Epidermal melanocyte (primary cell): ENCODE data around the gene CALY.

ENCODE experiments used
- DNase-seq: peaks from one replicate; pipeline ENCODE4 v3.0.0; 2011; ENCODE audit warnings: low spot score; ENCODE audit not compliant: insufficient read length

Gene CALY

DNA sequence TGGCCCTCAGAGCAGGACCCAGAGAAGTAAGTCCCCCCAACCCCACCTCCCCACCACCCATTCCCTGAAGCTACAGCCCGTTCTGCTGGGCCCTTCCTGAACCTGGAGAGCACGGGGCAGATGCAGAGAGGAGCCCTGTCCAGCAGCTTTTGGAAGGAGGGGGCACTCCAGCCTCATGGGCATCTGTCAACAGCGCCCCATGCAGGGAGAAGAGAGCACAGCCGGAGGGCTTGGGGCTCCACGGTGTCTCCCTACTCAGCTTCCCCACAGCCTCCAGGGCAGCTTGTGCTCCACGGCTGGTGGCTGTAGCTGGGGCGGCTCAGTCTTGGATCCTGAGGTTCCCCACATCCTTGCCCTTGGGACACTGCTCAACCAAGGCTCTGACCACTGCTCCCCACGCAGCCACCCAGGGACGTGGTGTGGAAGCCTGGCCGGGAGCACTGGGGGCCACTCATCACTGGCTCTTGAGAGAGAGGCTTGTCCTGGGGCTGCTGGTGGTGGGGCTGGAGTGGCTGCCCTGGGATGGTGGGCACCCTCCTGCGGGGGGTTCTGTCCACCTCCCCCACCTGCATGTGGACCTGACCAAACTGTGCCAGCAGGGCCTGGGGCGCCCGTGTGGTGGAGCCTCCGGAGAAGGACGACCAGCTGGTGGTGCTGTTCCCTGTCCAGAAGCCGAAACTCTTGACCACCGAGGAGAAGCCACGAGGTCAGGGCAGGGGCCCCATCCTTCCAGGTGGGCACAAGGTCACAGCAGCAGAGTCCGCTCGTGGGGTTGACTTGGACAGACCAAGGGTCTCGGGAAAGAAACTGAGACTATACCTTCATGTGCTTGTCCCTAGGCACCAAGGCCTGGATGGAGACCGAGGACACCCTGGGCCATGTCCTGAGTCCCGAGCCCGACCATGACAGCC lies 15.0 kb upstream of the CALY start:
- no peak for DNase-seq

GRCh38 chr10:133350950-133351329 lies 14.2 kb upstream of the CALY start:
- DNase-seq, result no peak

DNA sequence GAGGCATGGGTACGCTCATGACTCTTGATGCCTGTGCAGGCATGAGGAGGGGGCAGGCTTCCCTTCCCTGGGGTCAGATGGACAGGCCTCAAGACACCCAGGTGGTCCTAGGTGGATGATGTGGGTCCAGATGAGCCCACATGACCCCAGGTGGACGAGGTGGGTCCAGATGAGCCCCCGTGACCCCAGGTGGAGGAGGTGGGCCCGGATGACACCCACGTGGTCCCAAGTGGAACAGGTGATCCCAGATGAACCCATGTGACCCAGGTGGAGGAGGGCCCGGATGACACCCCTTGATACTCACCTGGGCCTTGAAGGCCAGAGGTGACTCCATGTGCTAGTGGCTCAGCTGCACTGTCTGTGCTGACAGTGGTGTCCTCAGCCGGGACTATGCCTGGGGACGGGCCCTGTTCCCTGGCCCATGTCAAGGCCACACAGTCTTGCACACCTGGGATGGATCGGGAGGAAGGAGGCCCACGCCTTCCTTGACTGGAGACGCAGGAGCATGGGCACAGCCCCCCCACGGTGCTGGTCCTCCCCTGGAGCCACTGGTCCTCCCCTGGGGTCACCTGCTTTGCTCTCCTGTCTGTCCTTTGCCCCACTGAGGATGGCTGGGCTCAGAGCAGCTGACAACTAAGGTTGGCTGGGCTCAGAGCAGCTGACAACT lies 13.7 kb upstream of the CALY start:
- DNase-seq, result no peak

DNA sequence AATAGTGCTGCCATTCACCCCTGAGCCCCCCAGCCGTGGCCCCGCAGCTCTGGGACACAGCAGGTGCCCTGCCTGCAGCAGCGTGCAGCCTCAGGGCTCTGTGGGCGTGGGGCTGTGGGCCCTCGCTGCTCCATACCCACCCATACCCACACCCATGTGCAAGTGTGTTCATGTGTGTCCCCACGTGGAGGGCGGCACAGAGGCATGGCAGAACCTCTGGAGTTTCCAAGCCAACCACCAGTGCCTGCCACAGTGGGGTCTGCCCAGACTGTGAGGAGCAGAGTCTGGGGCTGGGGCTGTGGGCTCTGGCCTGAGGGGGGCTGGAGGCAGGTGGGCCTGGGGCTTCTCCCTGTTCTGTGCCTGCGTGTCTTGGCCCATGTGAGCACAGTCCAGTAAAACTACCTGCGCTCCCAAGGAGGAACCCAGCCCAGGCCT lies 12.9 kb upstream of the CALY start:
- no peak for DNase-seq

- no peak for DNase-seq
These were observed 12.5 kb upstream of the CALY start for GRCh38 chr10:133349160-133349568.

DNA sequence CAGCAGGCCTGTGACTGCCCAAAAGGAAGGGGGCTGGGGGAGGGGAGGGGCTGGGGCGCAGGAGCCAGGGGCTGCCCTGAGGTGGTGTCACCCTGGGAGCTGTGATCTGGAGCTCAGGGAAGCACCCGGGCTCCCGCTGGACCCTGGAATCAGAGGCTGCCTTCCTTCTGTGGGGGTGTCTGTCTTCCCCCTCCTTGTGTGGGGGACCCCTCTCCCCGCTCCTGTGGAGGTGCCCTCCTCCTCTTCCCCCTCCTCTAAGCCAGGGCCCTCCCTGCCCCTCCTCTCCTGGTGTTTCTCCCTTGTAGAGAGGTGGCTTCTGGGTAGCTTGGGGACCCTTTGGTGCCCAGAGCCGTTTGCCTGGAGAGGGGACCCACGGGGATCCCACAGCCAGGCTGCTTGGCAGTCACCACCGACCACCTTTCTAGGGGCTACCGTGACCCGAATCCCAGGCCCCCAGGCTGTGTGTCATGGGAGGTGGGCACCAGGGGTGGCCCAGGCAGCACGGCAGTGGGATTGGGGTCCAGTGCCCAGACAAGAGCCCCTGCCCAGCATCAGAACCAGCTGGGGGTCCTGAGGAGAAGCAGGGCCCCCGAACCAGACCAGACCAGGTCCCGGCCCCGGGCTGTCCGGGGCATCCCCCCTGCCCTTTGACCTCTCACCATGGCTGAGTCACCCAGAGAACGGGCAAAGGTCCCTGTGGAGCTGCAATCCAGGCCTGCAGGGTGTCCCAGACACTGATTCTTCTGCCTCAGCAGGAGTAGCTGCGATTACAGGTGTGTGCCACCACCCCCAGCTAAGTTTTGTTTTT lies 11.2 kb upstream of the CALY start:
- DNase-seq, result no peak

DNA sequence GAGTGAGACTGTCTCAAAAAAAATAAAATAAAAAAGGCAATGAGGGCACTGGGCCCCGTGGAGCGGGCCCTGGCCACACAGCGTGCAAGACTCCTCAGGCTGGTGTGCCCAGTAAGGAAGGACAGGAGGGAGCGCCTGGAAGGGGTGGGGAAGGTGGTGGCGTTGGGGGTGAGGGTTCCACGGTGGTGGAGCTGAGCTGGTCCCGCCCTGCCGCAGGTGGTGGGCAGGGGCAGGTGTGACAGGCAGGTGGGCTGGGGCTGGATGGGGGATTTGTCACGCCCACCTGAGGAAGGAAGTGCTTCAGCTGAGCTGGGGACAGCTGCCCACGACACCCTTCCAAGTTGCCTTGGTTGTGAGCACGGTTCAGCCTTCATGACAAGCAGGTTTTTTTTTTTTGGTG lies 9.7 kb upstream of the CALY start:
- no peak for DNase-seq

DNA sequence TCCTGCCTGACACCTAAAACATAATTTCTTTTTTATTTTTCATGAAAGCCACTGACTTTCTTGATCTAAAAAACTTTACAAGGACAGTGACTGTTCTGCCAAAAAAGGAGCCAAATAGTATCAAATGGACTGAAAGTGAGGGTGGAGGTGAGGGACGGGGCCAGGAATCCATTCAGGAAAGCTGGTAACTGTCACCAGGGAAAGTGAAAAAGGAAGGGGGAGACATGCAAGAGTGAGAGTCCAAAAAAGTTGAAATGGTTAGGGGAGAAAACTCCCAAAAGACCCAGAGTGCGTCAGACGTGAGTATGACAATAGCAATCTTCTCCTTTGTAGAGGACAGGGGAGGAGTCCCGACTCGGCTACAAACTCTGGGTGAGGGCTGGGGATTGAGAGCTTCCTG lies 7.5 kb upstream of the CALY start:
- DNase-seq, result no peak

DNA sequence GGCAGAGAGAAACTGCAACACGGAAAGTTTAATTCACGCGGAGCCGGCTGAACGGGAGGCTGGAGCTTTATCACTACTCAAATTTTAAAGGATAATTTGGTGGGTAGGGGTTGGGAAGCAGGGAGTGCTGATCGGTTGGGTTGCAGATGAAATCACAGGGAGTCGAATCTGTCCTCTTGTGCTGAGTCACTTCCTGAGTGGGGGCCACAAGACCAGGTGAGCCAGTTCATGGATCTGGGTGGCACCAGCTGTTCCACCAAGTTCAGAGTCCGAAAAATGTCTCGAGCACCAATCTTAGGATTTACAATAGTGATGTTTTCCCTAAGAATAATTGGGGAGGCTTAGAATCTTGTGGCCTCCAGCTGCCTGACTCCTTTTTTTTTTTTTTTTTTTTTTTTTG lies 6.9 kb upstream of the CALY start:
- no peak for DNase-seq

- DNase-seq, result no peak
These were observed 6.2 kb upstream of the CALY start for GRCh38 chr10:133342942-133343341.

- no peak for DNase-seq
These were observed 5.3 kb upstream of the CALY start for GRCh38 chr10:133341983-133342382.

- DNase-seq, result no peak
These were observed 3.1 kb upstream of the CALY start for GRCh38 chr10:133339708-133340380.

DNA sequence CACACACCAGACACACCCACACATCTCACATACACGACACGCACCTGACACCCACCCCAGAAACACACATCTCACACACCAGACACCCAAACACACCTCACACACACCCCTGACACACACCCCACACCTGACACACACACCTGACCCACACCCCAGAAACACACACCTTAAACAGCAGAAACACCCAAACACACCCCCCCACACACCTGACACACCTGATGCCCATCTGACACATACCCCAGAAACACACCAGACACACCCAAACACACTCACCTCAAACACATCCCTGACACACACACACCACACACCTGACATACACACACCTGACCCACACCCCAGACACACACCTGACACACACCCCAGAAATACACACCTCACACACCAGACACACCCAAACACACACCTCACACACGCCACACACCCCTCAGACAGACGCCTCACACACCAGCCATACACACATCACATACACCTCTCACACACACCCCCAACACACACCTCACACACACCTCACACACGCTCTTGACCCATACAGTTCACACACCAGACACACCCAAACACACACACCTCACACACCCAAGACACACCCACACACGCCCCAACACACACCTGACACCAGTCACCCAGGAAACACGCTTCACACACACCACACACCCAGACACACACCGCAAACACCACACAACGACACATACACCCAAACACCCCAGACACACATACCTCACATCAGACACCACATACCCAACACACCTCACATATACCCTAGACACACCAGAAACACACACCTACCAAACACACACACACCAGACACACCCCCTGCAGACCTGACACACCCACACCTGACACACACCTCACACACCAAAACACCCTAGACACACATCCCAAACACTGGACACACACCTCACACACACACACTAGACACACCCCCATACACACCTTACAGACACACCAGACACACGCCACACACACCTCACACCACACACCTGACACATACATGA lies 1.7 kb upstream of the CALY start:
- DNase-seq, result no peak

GRCh38 chr10:133337370-133337725 lies 652 bp upstream of the CALY start:
- DNase-seq, result no peak

- DNase-seq, result no peak
These were observed 549 bp downstream of the CALY start for GRCh38 chr10:133336118-133336576.

DNA sequence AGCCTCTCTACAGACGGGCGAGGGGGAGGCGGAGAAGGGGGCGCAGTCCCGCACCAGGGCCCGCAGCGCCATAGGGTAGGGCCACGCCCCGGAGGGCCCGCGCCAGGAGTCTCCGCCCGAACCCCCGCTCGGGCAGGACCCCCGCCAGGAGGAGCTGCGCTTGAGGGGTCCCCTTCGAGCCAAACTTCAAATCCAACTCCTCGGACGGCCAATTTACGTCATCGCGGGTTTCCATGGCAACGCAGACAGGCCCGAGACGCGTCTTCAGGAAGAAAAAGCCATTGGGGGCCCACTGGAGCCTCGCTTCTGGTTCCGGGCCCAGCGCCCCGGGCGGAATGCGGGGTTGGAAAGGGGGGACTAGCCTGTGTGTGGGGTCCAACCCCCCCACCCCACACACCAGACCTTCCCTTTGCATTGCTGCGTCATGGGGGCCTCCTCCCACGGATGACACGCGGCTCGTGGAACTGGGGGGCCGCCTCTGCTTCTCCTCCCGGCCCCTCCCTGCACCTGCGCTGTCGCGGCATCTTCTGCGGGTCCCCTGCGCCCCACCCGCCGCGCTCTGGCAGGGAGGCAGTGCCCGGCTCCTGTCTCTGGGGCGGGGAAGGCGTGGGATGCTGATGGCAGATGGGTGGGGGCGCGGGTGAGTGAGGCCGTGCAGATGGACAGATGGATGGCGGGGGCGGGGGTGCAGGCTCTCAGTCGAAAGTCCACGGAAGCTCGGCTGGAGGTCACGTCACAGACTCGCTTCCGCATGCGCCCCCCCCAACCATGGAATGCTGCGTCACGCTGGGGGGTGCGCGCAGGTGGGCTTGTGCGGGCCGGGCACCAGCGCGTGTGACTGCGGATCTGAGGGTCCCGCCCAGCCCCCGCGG lies 1.2 kb downstream of the CALY start:
- no peak for DNase-seq

- DNase-seq, result no peak
These were observed 2.0 kb downstream of the CALY start for GRCh38 chr10:133334503-133335245.

- no peak for DNase-seq
These were observed 3.6 kb downstream of the CALY start for GRCh38 chr10:133332936-133333699.
